GM12891 (cell line): ENCODE results near the gene KIFC3.

ENCODE experiments used
- POLR2A ChIP-seq: IDR thresholded peaks from 2 replicates; pipeline ENCODE4 v1.6.1; 2011; ENCODE audit warnings: low read depth, low read length, control low read depth
- POLR2AphosphoS5 ChIP-seq: IDR thresholded peaks from 2 replicates; pipeline ENCODE4 v1.6.1; 2011; ENCODE audit warnings: low read depth, low read length, control low read depth

- TF ChIP-seq POLR2AphosphoS5, result no peak
- TF ChIP-seq POLR2A, result no peak
Measured at GRCh38 chr16:57800200-57801097, 1.8 kb downstream of the KIFC3 start.
